Measurements from ENCODE around the gene ANXA8L1.
"Not testable (repeated sequence)": the region's sequence is repeated elsewhere in the genome, so short reads cannot be mapped to it uniquely, and the experiment has no call there.

ANXA8L1 gene, protein sequence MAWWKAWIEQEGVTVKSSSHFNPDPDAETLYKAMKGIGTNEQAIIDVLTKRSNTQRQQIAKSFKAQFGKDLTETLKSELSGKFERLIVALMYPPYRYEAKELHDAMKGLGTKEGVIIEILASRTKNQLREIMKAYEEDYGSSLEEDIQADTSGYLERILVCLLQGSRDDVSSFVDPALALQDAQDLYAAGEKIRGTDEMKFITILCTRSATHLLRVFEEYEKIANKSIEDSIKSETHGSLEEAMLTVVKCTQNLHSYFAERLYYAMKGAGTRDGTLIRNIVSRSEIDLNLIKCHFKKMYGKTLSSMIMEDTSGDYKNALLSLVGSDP

DNA sequence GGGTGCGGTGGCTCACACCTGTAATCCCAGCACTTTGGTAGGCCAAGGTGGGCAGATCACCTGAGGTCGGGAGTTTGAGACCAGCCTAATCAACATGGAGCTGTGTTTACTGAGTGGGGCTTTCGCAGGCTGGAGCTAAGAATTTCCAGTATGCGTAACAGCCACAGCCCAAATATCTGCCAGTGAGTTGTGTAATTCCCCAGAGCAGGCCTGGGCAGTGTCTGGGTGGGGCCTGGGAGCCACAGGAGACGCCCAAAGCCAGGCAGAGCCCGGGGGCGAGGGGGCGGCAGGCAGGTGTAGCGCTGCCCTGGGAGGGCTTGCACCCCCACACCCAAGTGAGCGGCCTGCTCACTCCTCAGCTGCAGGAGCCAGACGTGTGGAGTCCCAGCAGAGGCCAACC is at the start of gene ANXA8L1:
TSS of gene ANXA8L1 (plus strand) at position 371 of the 400 bp plus-strand sequence. CDS start 76 bp downstream, outside the sequence.
- DNase-seq (ENCODE audit: low read depth in 1 of 2, low spot score in 1 of 2) = not testable (repeated sequence)

DNA sequence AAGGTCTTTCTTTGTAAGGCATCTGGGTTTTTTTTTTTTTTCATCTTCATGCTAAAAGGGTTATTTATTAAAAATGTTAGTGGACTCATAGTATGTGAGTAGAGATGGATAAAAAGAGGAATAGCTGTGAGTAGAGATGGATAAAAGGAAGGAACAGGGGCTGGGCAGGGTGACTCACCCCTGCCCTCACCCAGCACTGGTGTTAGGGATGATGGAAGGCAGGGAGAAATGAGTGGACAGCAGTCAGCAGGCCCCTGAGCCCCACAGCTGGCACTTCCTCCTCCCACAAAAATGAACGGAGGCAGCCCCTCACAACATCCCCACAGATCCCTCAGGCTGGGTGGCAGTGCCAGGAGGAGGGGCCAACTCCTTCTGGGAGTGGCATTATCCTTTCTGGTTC is 49.5 kb upstream of the ANXA8L1 start:
- DNase-seq (ENCODE audit: low read depth in 1 of 2, low spot score in 1 of 2) = no peak

DNA sequence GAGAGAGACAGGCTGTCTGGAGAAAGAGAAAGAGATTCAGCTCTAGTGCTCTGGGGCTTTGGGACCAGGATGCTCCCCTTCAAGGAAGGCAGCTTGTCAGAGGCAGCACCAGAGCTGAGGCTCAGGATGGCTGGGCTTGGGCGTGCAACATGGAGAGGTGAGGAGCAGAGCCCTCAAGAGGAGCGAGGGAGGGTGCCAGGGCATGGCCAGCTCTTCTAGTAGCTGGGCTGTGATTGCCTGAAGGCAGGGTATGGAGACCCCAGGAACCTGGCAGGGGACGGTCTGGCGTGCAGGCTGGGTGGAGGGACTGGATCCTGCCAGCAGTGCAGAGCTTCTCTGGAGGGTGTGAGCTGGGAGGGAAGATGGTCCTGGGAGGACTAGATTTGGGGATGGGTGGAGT is 48.6 kb upstream of the ANXA8L1 start:
- DNase-seq (ENCODE audit: low read depth in 1 of 2, low spot score in 1 of 2) = no peak

DNA sequence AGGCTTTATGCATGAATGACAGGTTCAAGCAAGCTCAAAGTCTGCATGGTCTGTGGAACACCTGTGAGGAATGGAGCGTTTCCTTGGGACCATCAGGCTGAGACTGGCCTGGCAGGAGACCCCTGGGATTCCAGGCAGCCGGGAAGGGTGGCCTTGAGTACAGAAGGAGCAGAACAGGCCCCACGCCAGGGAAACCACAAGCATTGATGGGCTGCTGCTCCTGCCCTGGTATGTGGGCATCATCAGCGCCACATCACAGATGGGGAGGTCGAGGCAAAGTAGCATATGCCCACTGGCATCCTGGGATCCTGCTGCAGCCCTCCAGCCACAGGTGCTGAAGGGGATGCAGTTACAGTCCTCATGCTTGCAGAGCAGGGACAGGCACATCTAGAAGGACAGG is 47.9 kb upstream of the ANXA8L1 start:
- DNase-seq (ENCODE audit: low read depth in 1 of 2, low spot score in 1 of 2) = no peak

DNA sequence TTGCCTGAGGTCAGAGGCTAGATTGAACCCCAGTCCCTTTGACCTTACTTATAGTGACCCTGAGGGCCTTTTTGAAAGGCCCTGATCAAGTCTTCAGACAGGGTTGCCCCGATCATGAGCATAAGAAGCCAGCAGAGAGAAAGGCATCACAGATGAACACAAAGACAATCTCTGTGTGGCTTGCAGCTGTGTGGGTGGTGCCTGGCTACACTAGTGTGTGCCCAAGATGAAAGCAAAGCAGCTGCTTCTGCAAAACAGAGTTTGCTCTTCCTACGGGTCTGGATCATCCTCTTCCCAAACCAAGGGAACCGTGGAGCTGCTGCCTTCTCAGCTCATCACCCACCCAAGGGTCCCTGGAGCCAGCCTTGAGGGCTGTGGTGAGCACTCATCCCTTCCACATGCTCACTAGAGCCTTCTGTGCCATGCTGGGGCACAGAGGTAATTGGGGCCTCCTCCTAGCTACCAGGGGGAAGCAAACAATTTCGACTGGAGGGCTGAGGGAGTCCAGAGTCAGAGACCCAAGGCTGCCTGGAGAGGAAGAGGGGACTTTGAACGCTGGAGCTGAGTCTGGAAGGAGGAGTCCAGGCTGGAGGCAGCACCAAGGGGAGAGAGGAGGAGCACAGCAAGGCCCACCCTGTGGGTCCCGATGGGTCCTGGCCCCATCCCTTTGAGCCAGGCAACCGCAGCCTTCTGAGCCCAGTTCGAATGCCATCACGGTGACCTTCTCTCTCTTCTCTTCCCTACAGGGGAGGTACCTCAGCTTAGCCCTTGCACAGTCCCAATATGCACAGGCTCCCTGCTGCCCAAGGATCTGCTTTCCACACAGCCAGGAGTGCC is 46.5 kb upstream of the ANXA8L1 start:
- DNase-seq (ENCODE audit: low read depth in 1 of 2, low spot score in 1 of 2) = no peak

DNA sequence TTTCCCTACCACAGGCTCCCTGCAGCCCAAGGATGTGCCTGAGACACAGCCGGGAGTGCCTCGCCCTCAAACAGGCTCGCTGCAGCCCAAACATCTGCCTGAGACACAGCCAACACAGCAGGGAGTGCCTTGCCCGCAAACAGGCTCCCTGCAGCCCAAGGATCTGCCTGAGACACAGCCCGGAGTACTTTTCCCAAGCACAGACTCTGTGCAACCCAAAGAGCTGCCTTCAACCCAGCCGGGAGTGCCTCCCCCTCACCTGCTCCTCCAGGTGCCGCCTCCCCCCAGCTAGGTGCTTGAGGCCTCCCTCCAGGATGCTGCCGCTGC is 45.9 kb upstream of the ANXA8L1 start:
- DNase-seq (ENCODE audit: low read depth in 1 of 2, low spot score in 1 of 2) = no peak

DNA sequence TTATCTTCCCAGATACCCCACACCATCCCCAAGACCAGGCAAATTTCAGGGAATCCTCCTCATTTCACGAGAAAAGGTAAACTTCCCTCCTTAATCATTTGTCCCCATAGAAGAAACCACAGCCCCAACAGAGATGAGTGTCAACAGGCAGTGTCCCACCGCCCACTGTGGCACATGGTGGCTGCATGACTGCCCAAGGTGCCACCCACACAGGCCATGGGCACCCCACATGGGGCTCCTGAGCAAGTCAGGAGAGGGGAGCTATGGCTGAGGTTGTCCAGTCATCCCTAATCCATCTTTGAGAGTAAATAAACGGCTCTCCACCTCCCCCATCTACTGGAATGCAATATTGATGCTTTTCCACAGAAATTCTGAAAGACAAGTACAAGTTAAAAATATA is 44.7 kb upstream of the ANXA8L1 start:
- no peak for DNase-seq (ENCODE audit: low read depth in 1 of 2, low spot score in 1 of 2)

DNA sequence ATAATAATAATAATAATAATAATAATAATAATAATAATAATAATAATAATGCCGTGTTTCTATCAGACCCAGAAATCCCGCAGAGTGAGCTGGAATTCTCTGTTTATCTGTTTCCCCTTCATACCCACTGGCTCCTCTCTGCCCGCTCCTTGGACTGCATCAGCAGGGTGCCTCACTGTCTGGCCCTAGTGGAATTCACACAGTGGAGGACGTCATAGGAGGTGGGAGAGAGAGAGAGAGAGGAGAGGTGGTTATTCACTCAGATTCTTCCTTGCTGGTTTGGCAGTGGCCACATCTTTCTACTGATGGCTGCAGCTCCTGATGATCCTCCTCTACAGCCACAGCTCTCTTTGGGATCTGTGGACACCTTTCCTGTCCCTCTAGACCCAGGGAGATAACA is 10.1 kb upstream of the ANXA8L1 start:
- not testable (repeated sequence) for DNase-seq (ENCODE audit: low read depth in 1 of 2, low spot score in 1 of 2)

DNA sequence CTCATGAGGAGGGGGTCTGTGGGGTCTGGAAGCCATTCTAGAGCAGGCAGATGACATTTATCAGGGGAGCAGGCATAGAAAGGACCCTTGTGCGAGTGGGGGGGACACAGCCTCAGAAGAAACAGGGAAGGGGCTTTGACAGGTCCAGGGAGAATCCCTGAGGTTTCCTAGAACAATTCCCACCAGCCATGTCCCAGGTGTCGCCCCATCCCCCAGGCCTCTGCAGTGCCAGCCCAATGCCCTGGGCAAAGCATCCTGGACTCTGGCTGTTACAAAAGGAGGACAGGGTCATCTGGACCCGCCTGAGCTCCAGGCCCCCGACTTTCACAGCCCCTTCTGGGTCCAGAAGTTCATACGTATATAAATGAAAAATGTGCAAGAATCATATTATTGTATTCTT is 8.4 kb upstream of the ANXA8L1 start:
- DNase-seq (ENCODE audit: low read depth in 1 of 2, low spot score in 1 of 2) = not testable (repeated sequence)

DNA sequence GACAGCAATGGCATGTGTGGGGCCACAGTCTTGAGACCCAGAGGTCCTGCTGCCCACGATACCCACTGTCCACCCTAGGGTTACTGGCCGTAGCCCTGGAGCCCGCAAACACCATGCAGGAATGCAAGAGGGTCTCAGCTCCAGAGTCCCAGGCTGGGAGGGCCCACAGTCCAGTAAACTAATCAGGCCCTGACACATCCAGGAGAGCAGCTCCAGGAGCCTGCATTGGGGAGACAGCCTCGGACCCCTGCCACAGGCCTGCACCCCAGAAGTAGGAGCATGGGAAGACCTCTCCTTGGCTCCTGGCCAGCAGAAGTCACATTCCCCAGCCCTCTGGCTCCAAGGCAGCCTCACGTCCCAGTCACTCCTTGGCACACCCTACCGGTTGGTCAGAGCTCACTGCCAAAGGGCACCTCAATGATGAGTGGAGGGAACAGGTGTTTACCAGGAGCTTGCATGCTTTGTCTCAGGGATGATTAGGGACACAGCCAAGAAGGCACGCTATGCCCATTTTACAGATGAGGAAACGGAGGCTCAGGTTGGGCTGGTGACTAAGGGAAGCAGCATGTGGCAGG is 7.8 kb upstream of the ANXA8L1 start:
- not testable (repeated sequence) for DNase-seq (ENCODE audit: low read depth in 1 of 2, low spot score in 1 of 2)

DNA sequence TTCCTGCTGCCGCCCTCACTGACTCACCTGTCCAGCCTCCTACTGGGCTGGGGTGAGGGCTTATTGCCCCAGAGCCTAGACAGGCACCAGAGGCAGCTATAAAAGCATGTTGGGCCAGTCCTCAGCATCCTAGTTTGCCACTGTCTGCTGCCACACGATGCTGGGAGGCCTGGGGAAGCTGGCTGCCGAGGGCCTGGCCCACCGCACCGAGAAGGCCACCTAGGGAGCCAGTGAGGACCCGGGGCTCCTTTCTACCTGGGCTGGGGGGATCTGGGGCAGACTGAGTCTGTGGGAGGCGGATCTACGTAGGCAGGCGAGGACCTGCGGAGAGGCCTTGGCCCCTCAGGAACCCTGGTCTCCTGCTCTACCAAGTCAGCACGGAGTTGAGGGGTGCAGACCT is 6.6 kb upstream of the ANXA8L1 start:
- DNase-seq (ENCODE audit: low read depth in 1 of 2, low spot score in 1 of 2) = not testable (repeated sequence)

DNA sequence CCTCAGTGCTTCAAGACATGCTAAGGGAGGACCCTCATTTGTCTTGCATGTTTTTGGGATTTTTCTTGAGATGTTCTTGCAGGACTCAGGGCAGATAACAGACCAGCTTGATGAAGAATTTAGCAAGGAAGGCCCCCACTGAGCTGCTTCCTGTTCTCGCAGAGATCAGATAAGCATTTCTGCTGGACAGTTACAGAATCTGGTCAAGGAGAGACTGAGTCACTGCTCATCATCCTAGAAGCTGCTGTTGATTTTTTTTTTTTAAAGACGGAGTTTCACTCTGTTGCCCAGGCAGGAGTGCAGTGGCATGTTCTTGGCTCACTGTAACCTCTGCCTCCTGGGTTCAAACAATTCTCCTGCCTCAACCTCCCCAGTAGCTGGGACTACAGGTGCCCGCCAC is 1.2 kb upstream of the ANXA8L1 start:
- not testable (repeated sequence) for DNase-seq (ENCODE audit: low read depth in 1 of 2, low spot score in 1 of 2)

DNA sequence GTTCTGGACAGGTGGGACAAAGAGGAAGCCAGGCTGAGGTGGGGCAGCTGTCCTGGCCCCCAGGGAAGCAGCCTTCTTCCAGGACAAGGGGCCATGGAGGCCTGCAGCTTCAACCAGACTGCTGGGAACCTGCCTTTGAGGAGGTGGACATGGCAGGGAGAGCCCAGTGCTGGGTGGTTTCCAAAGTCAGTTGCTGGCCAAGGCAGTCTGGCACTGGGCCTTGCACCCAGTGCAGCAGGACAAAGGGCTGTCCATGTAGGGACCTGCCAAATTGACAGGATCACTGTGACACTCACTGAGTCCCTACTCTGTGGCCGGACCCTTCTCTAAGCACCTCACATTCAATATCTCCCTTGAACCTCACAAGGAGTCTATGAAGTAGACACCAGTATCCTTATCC is 1.4 kb downstream of the ANXA8L1 start:
- not testable (repeated sequence) for DNase-seq (ENCODE audit: low read depth in 1 of 2, low spot score in 1 of 2)

DNA sequence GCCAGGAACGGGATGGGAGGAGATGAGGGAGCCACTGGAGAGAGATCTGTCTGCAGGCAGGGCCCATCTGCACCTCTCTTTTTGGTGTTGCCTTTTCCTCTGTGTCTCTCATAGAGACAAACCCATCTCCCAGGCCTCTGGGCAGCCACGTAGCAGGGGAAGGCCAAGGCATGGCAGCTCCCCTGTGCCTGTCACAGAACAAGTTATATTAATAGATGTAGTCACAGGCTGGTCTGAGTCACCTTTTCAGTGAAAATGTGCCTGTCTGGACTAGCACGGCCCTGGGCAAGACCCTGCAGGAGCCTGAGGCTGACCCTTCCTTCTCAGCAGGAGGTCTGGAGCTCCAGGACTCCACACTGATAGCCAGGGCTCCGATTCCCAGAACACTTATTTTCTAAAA is 2.1 kb downstream of the ANXA8L1 start:
- not testable (repeated sequence) for DNase-seq (ENCODE audit: low read depth in 1 of 2, low spot score in 1 of 2)

DNA sequence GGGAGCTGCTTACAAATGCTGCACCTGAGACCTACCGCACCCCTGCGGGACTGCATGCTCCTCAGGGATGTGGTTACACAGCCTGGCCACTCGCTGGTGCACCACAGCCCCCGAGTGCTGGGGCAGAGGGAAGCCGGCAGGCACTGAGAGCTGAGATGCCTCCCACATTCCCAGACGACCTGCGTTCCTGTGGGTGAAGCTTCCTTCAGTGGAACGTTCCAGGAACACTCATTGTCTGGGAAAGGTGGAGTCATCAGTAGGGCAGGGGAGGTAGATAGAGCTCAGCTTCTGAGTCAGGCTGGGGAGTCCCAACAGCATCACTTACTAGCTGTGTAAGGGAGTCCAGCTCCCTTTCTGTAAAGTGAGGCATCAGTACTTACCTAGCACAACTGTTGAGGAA is 2.5 kb downstream of the ANXA8L1 start:
- DNase-seq (ENCODE audit: low read depth in 1 of 2, low spot score in 1 of 2) = not testable (repeated sequence)

DNA sequence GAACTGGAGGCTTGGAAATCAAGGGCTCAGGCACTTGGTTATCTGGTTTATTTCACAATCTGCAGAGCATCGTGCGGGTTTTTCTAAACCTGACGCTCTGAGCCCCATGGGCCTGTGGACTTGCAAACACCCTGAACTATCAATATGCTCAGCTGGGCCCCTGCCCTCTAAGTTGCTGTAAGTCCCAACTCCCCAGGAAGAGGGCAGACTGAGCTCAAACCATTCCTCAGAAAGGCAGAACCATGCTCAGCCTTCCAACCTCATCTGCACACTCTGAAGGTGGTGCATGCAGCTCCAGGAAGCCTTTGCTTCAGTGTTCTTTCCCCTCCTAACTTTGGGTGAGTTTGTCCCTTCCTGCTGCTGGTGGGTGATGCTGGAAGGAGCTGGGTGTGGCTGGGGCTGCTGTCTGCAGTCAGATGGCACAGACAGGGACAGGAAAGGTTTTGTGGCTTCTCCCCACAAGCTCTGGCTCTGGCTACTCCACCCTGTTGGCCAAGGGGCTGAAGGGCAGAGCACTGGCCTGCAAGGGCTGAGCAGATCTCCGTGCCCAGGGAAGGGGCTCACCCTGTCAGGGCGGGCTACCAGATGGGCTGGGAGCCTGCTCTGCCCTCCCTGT is 3.8 kb downstream of the ANXA8L1 start:
- not testable (repeated sequence) for DNase-seq (ENCODE audit: low read depth in 1 of 2, low spot score in 1 of 2)

DNA sequence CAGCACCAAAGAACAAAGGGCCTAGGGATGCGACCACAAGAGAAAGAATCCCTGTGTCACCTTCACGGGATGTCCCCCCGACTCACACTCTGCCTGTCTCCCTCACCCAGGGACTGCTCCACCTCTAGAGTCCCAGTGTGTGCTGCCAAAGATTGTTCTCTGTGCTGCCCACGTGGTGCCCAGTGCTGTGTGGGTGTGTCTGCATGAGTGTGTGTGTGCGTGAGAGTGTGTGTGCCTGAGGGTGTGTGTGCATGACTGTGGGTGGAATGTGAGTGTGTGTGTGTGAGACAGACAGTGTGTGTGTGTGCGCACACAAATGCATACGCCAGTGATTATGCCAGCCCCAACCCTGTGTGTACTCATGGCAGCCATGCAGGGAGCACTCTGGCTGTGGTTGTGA is 10.3 kb downstream of the ANXA8L1 start:
- not testable (repeated sequence) for DNase-seq (ENCODE audit: low read depth in 1 of 2, low spot score in 1 of 2)

DNA sequence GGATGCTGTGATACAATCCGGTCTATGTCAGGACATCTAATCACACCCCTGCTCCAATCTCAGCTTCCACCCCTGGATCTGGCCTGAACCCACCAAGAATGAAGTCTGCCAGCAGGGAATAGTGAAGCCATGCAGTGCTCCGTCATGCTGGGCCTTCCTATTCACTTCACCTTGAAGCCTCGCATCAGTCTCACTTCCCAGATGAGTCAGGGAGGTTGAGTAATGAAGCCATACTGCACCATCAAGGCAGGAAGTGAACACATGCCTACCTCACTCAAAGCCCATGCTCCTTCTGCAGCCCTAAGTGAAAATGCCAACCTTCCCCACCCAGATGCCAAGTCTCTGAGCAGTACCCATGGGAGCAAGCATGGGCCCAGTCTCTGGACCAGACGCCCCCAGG is 11.1 kb downstream of the ANXA8L1 start:
- not testable (repeated sequence) for DNase-seq (ENCODE audit: low read depth in 1 of 2, low spot score in 1 of 2)

DNA sequence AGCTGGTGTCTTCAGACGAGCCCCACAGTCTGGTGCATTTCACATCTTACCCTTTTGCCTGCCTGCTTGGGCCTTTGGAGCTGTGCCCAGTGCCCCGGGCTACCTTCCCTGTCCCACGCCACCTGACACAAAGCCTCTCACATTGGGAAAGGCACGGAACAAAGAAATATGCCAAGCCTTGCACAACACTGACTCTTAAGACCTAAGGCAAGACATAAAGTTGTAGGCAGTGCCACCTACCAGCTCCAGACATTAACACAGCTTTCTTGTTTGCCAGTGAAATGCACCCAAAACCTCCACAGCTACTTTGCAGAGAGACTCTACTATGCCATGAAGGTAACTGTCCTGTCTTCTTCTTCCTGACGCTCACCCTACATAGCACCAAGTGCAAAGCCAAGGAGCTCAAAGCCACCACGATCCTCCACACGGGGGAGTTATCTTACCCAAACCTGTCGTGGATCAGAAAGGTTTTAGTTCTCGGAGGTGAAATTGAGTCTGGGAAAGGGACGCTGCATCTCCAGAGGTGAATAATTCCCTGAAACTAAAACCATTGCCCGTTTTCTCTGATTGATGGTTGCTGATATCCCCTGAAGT is 11.8 kb downstream of the ANXA8L1 start:
- not testable (repeated sequence) for DNase-seq (ENCODE audit: low read depth in 1 of 2, low spot score in 1 of 2)

DNA sequence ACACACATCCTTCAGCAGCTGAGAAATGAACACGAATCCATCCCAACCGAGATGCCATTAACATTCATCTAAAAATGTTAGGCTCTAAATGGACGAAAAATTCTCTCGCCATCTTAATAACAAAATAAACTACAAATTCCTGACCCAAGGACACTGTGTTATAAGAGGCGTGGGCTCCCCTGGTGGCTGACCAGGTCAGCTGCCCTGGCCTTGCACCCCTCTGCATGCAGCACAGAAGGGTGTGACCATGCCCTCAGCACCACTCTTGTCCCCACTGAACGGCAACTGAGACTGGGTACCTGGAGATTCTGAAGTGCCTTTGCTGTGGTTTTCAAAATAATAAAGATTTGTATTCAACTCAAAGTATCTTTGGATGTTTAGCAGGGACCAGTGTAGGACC is 15.8 kb downstream of the ANXA8L1 start:
- DNase-seq (ENCODE audit: low read depth in 1 of 2, low spot score in 1 of 2) = not testable (repeated sequence)
